Measurements from ENCODE around the gene C15orf40.

DNA sequence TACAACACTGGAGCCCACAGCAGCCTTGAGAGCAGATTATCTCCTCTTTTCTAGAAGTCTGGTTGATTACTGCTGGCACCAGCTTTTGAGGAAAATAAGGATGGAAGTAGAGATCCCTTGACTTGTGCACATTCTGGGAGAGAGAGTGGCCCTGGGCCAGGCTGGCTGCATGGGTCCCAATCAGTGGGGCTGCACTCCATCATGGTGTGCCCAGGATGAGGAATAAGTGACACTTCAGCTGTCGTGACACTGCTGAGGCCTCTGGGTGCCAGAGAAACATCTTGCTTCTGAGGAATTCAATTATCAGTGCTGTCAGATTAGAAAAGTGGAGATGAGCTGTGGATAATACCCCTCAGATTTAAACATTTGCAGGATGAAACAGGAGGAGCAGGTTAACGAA, 16.4 kb downstream of the C15orf40 start:
- TF ChIP-seq POLR2A (IDR thresholded peaks at IDR 0.05; ENCODE audit: low read length) = no peak
- TF ChIP-seq GATA1 (IDR thresholded peaks at IDR 0.05; ENCODE audit: low read depth, low read length) = no peak
